ENCODE data around the gene TEX30.

DNA sequence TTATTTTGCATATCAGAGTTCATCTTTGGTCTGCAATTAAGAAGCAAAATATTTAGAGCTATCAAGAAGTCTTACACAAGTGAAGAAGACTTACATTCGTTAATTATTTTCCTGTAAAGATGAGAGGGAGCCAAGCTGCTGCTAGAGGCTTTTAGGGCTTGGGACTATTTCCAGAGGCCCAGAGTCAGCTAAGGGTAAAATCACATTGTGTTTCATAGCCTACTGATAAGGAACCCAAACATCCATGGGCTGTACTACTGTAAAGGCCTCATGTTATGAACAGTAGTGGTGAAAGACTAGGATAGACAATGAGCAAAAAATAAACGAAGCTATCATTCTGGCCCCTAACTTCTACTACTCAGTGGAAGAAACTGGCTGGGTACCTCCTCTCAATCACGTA lies 10.9 kb upstream of the TEX30 start:
- TF ChIP-seq POLR2A (IDR thresholded peaks at IDR 0.05), result no peak
- TF ChIP-seq, protein P1, sequence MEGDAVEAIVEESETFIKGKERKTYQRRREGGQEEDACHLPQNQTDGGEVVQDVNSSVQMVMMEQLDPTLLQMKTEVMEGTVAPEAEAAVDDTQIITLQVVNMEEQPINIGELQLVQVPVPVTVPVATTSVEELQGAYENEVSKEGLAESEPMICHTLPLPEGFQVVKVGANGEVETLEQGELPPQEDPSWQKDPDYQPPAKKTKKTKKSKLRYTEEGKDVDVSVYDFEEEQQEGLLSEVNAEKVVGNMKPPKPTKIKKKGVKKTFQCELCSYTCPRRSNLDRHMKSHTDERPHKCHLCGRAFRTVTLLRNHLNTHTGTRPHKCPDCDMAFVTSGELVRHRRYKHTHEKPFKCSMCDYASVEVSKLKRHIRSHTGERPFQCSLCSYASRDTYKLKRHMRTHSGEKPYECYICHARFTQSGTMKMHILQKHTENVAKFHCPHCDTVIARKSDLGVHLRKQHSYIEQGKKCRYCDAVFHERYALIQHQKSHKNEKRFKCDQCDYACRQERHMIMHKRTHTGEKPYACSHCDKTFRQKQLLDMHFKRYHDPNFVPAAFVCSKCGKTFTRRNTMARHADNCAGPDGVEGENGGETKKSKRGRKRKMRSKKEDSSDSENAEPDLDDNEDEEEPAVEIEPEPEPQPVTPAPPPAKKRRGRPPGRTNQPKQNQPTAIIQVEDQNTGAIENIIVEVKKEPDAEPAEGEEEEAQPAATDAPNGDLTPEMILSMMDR (IDR thresholded peaks at IDR 0.05), result no peak

All from right lobe of liver (tissue), 4 donors.